Right kidney (tissue), 9 donors: ENCODE data around the gene POU2AF1.

Experiments
- DNase-seq: peaks from one replicate; pipeline ENCODE4 v3.0.0-alpha.2; 2016
- long read RNA-seq, 8 donors: transcript quantifications; one replicate each; lab custom pipeline, GENCODE V29; 2026

POU2AF1 gene, protein sequence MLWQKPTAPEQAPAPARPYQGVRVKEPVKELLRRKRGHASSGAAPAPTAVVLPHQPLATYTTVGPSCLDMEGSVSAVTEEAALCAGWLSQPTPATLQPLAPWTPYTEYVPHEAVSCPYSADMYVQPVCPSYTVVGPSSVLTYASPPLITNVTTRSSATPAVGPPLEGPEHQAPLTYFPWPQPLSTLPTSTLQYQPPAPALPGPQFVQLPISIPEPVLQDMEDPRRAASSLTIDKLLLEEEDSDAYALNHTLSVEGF
- long read RNA-seq, donor 1: 0 reads
- long read RNA-seq, donor 2: 0 reads
- long read RNA-seq, donor 3: 0 reads
- long read RNA-seq, donor 4: 0 reads
- long read RNA-seq, donor 5: 0 reads
- long read RNA-seq, donor 6, partial matches to known transcripts: 0 of 1 reads
- long read RNA-seq, donor 6, other reads (novel, unspliced or antisense): 0 of 1 reads
- long read RNA-seq, donor 7: 0 reads
- long read RNA-seq, donor 8: 0 reads

GRCh38 chr11:111378861-111379601 lies at the start of gene POU2AF1:
POU2AF1 (minus strand) TSS chr11:111379275; CDS start chr11:111379177, 98 bp downstream.
- DNase-seq: peak; percentile 53

DNA sequence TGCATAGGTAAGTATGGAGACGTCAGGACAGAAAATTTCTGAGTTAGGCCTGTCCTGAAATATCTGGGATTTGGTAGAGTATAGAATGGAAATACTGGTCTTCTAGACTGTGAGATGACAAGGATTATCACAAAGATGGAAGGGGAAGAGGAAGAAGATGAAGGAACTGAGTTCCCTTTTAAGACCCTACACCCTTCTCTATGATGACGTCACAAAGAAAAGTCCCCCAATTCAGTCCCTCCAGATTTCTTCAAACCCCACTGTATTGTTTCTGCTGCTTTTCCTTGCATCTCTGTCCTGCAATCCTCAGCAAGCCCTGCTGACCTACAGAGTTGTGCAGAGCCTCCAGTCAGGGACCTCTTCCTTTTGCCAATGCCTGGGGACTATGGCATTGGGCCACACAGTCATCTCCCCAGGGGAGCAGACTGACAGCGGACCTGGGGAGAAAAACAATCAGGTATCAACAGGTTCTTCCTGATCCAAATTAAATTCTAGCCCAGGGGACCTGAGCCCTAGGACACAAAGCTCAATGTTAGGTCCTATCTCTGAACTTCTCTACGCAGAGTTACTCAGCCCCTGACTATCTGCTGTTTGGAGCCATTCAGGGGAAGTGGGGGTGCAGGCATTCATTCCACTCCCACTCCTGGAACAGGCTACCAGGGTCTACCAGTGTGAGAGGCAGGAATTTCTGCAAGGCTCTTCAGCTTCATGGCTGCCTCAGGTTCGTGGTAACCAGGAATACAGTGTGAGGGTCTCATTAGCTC lies 49.2 kb upstream of the POU2AF1 start:
- no peak for DNase-seq

DNA sequence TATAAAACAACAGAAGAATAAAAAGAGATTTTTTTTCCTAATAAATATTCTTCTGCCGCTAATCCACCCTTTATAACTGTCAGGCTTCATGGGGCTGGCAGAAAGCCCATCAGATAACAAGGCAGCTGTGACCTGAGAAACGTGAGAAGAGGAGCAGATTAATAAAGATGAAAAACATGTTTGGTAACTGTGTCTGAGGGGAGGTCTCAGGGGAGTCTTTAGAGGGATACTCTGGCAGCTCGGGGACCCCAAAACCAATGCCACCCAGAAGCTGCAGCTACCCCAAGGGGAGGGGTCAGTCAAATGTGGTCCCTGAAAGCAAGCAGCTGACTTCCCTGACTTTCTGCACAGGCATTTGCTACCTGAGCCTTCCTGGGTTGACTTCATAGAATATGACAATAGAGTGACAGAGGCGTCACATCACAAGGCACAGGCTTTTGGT lies 48.4 kb upstream of the POU2AF1 start:
- peak; percentile 50 for DNase-seq

DNA sequence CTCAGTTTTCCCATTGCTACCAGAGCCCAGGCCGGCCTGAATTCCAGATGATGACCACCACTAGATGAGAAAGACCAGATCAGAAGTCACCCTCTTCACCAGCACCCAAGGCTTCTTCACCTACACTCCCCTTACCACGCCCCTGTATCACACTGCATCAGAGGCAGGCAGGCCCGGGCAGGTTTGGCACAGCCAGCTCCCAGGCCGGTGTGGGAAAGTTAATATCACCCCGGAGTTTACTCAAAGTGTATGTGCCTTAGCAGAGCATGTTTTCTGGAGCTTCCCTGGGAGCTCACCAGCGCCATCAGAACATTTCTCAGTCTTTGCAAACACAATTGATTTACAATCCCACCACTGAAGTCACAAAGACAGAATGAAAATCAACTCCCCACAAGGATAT lies 47.5 kb upstream of the POU2AF1 start:
- no peak for DNase-seq

GRCh38 chr11:111423250-111423615 lies 44.2 kb upstream of the POU2AF1 start:
- no peak for DNase-seq

GRCh38 chr11:111422494-111423249 lies 43.6 kb upstream of the POU2AF1 start:
- peak; percentile 37 for DNase-seq

GRCh38 chr11:111421251-111421650 lies 42.2 kb upstream of the POU2AF1 start:
- no peak for DNase-seq

- no peak for DNase-seq
Observed at GRCh38 chr11:111419641-111420327, 40.7 kb upstream of the POU2AF1 start.

- DNase-seq: no peak
Observed at GRCh38 chr11:111419181-111419580, 40.1 kb upstream of the POU2AF1 start.

- no peak for DNase-seq
Observed at GRCh38 chr11:111418436-111418787, 39.3 kb upstream of the POU2AF1 start.

DNA sequence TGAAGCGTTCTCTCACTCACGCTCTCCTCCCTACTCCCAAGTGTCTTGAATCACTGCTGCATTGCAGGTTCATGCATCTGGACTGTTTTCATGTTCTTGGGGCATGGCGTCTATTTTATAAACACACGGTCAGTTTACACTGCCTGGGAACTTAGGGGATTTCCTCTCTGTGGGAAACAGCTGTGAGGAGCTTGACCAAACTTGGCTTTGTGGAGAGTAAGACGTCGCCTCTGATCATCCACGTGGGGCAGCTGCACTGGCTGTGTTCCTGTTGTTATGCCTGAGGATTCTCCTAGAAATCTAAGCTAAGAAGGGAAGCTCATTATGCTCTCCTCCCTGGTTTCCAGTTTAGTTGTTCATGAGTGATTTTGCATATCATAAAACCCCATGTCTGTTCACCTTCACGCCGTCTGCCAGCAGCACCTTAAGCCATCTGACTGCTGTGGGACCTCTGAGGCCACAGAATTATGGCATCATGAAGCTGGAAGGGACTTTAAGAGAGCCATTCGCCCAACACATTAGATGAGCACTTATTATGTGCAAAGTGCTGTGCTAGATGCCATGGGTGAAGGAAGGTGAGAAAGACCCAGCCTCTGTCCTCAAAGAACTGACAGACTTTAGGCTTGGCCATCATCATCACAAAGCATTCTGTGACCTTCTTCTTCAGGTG lies 38.8 kb upstream of the POU2AF1 start:
- DNase-seq: peak; percentile 24

- peak; percentile 44 for DNase-seq
Observed at GRCh38 chr11:111417011-111417765, 38.1 kb upstream of the POU2AF1 start.

DNA sequence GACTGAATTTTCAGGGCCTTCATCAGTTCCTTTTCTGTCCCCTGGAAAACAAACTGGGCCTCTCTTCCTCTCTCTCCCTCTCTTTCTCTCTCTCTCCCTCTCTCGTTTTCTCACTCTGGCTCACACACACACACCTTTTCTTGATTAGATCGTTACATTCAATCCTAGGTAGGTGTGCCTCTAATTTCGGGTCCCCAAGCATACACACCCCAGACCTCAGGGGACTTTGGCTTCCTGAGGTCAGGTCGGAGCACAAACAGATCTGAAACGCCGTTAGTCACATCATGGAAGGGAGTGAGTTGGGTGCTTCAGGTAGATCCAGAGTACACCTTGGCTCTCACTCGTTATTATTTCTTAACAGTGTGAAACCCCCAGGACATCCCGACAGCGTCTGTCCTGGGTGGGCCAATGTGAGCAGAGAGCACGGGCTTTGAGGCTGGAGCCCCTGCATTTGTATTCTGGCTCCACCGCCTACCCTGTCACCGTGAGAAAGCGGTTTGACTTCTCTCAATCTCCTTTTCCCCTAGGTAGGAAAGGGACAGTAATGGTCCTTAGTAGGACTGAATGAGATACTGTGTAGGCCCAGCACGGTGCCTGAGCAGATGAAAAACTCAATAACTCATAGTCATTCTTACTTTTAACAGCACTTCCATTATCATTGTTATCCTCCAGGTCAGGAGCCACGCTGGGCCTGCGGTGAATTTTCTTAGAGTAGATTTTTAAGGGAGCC lies 37.3 kb upstream of the POU2AF1 start:
- no peak for DNase-seq

DNA sequence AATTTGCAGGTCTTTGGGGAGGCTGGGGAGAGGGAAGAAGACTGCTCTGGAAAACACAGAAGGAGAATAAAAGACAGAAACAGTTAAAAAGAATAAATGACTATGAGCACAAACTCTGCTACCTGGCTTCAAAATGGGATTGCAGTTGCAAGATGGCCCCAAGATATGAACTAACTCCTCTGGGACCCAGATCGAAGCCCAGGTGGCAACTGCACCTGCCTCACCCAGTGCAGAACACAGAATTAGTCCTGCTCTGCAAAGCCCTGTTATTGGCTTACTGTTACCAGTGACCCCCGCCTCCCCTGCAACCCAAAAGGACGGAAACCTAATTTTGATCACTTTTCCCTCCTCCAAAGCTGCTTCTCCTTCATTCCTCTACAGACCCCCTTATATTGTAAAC lies 35.9 kb upstream of the POU2AF1 start:
- no peak for DNase-seq

- DNase-seq: no peak
Observed at GRCh38 chr11:111414267-111414931, 35.3 kb upstream of the POU2AF1 start.

- DNase-seq: no peak
Observed at GRCh38 chr11:111413849-111414248, 34.8 kb upstream of the POU2AF1 start.

GRCh38 chr11:111412293-111412692 lies 33.2 kb upstream of the POU2AF1 start:
- DNase-seq: no peak

DNA sequence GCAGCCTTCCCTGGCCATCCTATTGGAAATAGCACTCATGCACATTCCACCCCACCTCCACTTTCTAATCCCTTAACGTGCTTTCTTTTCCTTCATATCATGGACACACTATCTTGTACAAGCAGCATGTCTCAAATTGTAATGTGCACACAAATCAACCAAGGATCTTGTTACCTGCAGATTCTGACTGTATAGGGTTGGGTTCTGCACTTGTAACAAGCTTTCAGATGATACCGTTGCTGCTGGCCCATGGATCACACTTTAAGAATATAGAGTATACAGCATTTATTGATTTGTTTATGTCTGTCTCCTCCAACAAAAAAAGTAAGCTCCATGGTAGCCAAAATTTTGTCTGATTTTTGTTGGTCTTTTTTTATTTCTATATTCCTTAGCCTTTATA lies 32.4 kb upstream of the POU2AF1 start:
- DNase-seq: no peak

DNA sequence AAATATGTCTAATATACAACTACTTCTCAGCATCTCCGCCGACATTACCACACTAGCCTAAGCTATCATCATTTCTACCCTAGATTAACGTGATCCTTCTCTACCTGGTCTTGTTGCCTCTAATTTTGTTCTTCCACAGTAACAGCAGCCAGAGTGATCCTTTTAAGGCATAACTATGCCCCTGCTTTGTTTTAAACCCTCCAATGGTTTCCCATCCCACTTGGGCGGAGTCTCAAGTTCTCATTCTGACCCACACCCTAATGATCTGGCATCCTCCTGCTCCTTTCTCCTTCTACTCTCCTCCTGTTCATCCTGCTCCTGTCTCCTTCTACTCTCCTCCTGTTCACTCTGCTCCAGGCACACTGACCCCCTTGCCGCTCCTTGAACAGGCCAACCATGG lies 31.9 kb upstream of the POU2AF1 start:
- no peak for DNase-seq
